ENCODE results near the gene MACF1. TPM values are rescaled to one million over a fixed set of nuclear protein-coding genes. Genes with fewer than 3 reads are reported as not detected.

The MACF1 gene
- total and polyA plus RNA-seq, 2 donors (not counting 1 experiment from before 2014, with no cell fraction given): 64.1 to 159 TPM

DNA sequence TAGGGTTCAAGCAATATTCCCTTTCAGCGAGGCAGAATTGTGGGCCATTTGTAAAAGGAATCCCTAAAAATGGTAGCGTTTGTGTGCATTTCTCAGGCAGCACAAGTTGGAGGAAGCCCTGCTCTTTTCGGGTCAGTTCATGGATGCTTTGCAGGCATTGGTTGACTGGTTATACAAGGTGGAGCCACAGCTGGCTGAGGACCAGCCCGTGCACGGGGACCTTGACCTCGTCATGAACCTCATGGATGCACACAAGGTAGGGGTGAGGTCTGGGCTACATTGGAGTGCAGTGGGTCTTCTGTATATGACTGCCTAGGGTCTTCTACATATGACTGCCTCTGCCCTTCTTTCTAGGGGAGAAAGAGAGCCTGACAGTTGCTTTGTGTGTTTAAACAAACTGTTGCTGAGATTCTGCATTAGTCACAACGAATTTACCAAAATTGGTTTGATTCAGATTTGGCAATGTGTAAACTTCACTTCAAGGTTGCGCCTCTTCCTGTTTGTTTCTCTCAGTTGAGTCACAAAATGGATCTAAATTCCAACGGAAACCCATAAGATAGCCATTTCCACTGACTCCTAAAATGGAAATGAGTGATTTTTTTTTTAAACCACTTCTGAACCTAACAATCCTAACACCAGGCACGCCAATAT, 246.6 kb downstream of the MACF1 start:
- no peak for TF ChIP-seq EZH2 (IDR thresholded peaks at IDR 0.05; ENCODE audit: borderline replicate concordance, insufficient read depth, low read depth, low read length, poor library complexity, severe bottlenecking)
- TF ChIP-seq, protein P1, sequence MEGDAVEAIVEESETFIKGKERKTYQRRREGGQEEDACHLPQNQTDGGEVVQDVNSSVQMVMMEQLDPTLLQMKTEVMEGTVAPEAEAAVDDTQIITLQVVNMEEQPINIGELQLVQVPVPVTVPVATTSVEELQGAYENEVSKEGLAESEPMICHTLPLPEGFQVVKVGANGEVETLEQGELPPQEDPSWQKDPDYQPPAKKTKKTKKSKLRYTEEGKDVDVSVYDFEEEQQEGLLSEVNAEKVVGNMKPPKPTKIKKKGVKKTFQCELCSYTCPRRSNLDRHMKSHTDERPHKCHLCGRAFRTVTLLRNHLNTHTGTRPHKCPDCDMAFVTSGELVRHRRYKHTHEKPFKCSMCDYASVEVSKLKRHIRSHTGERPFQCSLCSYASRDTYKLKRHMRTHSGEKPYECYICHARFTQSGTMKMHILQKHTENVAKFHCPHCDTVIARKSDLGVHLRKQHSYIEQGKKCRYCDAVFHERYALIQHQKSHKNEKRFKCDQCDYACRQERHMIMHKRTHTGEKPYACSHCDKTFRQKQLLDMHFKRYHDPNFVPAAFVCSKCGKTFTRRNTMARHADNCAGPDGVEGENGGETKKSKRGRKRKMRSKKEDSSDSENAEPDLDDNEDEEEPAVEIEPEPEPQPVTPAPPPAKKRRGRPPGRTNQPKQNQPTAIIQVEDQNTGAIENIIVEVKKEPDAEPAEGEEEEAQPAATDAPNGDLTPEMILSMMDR (IDR thresholded peaks at IDR 0.05): no peak
- no peaks in the 10 kb centered on the region for H3K27me3 ChIP-seq (replicated peaks in 1 of 4; ENCODE audit: control extremely low read depth in 1 of 4, control insufficient read depth in 3 of 4, insufficient read depth in 4 of 4, low read length in 3 of 4)
- no peaks in the 10 kb centered on the region for H3K27me3 Mint-ChIP-seq
- H3K9ac ChIP-seq (ENCODE audit: low read length): no peak overlapping the region
- ChIA-PET CTCF (no interaction called here), POLR2A (no interaction called here)
- DNase-seq (no peak), ATAC-seq (ENCODE audit: low read depth) (no peak)
- WGBS (ENCODE audit: insufficient coverage): 96% methylated on average over 8 of the region's 10 CpGs
- no peaks in the 10 kb centered on the region for H3K9me3 Mint-ChIP-seq (ENCODE audit: insufficient read depth)
- no peak overlapping the region for H2AFZ ChIP-seq (ENCODE audit: insufficient read depth, low read depth, low read length, poor library complexity, severe bottlenecking)
- H3K27ac ChIP-seq (ENCODE audit: low read length in 2 of 2): no peak overlapping the region
- no peaks in the 10 kb centered on the region for H3K79me2 ChIP-seq (ENCODE audit: control insufficient read depth, insufficient read depth, low read length)
- H3K4me3 Mint-ChIP-seq: no peak overlapping the region
- H4K20me1 ChIP-seq (ENCODE audit: control insufficient read depth, insufficient read depth, low read length, poor library complexity, severe bottlenecking): no peaks in the 10 kb centered on the region
- no peaks in the 10 kb centered on the region for H3K4me1 Mint-ChIP-seq
- H3K27ac Mint-ChIP-seq: no peak overlapping the region
- H3K9me3 ChIP-seq (ENCODE audit: control extremely low read depth in 1 of 3, control insufficient read depth in 2 of 3, insufficient read depth in 1 of 3, low read length in 2 of 3): no peaks in the 10 kb centered on the region
- no peak overlapping the region for H3K4me2 ChIP-seq (replicated peaks; ENCODE audit: low read depth, low read length, poor library complexity, severe bottlenecking)
- H3K36me3 ChIP-seq (replicated peaks in 1 of 2; ENCODE audit: control extremely low read depth in 1 of 2, control insufficient read depth in 1 of 2, extremely low read depth in 1 of 2, insufficient read depth in 2 of 2, low read length in 1 of 2): peaks cover 4 to 92% of the 10 kb centered on the region in 2 experiments
- H3K4me3 ChIP-seq (ENCODE audit: control extremely low read depth in 1 of 5, extremely low read depth in 1 of 5, insufficient read depth in 1 of 5, low read depth in 2 of 5, low read length in 4 of 5): no peak overlapping the region
- intact Hi-C loops (cut with micrococcal nuclease): no loop called here
- H3K4me1 ChIP-seq (ENCODE audit: control insufficient read depth in 2 of 2, insufficient read depth in 2 of 2, low read length in 2 of 2): no peaks in the 10 kb centered on the region

DNA sequence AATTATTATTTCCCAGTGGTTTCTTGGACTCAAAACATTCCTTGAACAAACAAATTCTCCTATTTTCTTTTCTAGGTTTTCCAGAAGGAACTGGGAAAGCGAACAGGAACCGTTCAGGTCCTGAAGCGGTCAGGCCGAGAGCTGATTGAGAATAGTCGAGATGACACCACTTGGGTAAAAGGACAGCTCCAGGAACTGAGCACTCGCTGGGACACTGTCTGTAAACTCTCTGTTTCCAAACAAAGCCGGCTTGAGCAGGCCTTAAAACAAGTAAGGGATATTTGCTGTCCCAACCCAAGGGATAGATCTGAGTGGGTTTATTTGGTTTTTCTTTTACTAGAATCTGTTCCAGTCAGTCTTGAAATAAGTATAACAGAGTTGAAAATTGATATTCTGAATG, 247.6 kb downstream of the MACF1 start:
- Mint-ChIP-seq H3K4me1 (no peaks in the 10 kb centered on the region), H3K4me3 (no peak overlapping the region)
- POLR2A ChIA-PET: no interaction called here

More for the DNA sequence above, 247.6 kb downstream of the MACF1 start:
- WGBS (ENCODE audit: insufficient coverage): 98% methylated on average over 7 of the region's 7 CpGs
- Histone ChIP-seq H3K9ac (ENCODE audit: low read length) (no peak overlapping the region), H3K27me3 (replicated peaks in 1 of 4; ENCODE audit: control extremely low read depth in 1 of 4, control insufficient read depth in 3 of 4, insufficient read depth in 4 of 4, low read length in 3 of 4) (no peaks in the 10 kb centered on the region), H3K4me3 (ENCODE audit: control extremely low read depth in 1 of 5, extremely low read depth in 1 of 5, insufficient read depth in 1 of 5, low read depth in 2 of 5, low read length in 4 of 5) (no peak overlapping the region), H2AFZ (ENCODE audit: insufficient read depth, low read depth, low read length, poor library complexity, severe bottlenecking) (no peak overlapping the region), H3K79me2 (ENCODE audit: control insufficient read depth, insufficient read depth, low read length) (no peaks in the 10 kb centered on the region), H3K4me1 (ENCODE audit: control insufficient read depth in 2 of 2, insufficient read depth in 2 of 2, low read length in 2 of 2) (no peaks in the 10 kb centered on the region), H3K9me3 (ENCODE audit: control extremely low read depth in 1 of 3, control insufficient read depth in 2 of 3, insufficient read depth in 1 of 3, low read length in 2 of 3) (no peaks in the 10 kb centered on the region), H3K27ac (ENCODE audit: low read length in 2 of 2) (no peak overlapping the region), H3K36me3 (replicated peaks in 1 of 2; ENCODE audit: control extremely low read depth in 1 of 2, control insufficient read depth in 1 of 2, extremely low read depth in 1 of 2, insufficient read depth in 2 of 2, low read length in 1 of 2) (peaks cover 4 to 94% of the 10 kb centered on the region in 2 experiments), H4K20me1 (ENCODE audit: control insufficient read depth, insufficient read depth, low read length, poor library complexity, severe bottlenecking) (no peaks in the 10 kb centered on the region), H3K4me2 (replicated peaks; ENCODE audit: low read depth, low read length, poor library complexity, severe bottlenecking) (no peak overlapping the region)
- Mint-ChIP-seq H3K9me3 (ENCODE audit: insufficient read depth) (no peaks in the 10 kb centered on the region), H3K27ac (no peak overlapping the region), H3K27me3 (no peaks in the 10 kb centered on the region)
- intact Hi-C loops (cut with micrococcal nuclease): no loop called here
- CTCF ChIA-PET: no interaction called here
- ATAC-seq (ENCODE audit: low read depth) (no peak), DNase-seq (no peak)
- TF ChIP-seq, protein P1 (IDR thresholded peaks at IDR 0.05): no peak
- TF ChIP-seq EZH2 (IDR thresholded peaks at IDR 0.05; ENCODE audit: borderline replicate concordance, insufficient read depth, low read depth, low read length, poor library complexity, severe bottlenecking): no peak
